HG03139 (cell line): ENCODE measurements around the gene METRNL.

Experiments used
- ATAC-seq: cut with Tn5 transposase; IDR thresholded peaks from one replicate; pipeline ENCODE4 v1.9.1; 2021; ENCODE audit not compliant: unreplicated experiment

Gene METRNL

GRCh38 chr17:83103943-83104311, 24.5 kb downstream of the METRNL start:
- ATAC-seq, result no peak

- no peak for ATAC-seq
These were observed 25.4 kb downstream of the METRNL start for GRCh38 chr17:83104577-83105505.

DNA sequence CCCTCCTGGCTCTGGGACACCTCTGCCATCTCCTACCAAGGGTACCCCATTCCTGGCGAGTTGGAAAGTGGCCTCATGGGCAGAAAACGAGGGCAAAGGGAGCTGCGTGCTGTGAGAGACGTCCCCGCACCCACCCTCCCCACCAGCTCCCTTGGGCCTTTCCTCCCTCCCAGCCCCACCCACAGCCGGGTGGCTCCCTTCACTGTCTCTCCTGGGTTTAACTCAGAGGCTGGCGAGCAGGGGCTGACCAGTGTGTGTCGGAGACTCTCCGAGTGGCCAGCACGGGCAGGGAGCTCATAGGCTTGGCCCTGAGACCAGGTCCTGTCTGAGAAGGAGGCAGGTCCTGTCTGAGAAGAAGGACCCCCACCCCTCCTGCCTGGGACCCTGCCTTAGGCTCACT, 26.1 kb downstream of the METRNL start:
- no peak for ATAC-seq

- no peak for ATAC-seq
These were observed 26.7 kb downstream of the METRNL start for GRCh38 chr17:83106056-83106588.

DNA sequence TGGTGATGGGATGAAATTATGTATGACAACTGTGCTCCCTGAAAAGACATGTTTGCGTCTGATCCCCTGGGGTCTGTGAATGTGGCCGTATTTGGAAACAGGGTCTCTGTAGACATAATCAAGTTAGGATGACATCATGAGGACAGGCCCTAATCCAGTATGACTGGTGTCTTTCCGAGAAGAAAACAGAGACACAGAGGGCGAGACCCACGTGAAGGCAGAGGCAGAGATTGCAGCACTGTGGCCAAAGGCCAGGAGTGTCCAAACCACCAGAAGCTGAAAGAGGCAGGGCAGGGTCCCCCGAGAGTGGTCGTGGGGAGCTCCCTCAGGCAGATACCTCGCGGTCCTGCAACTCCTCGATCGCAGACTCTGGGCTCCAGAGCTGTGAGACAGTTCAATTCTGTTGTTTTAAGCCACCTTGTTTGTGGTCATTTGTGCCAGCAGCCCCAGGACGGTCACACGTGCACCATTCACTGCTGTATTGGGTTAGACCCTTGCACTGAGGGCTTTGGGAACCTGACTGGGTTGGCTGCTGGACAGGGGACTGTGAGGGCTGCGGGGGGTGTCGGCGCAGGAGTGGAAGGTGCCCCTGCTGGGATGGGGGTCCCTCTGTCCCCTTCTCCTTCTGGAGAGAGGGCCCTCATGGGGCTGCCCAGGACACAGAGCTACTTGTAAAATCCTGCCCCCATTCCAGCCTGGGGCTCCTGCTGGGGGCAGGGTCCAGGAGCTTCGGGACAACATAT, 27.7 kb downstream of the METRNL start:
- no peak for ATAC-seq

DNA sequence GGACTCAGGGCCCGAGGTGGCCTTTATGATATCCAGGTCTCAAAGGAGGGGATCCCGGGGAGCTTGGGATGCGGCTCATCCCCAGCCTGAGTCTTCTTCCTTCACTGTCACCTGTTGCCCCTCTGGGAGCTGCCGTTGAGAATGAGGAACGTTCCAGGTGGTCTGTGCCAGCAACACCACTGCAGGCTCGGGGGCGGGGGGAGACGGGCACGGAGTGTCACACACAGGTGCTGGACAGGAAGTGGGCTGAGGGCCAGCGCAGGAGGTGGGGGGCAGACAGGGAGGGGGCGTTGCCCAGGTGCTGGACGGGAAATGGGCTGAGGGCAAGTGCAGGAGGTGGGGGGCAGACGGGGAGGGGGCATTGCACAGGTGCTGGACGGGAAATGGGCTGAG, 28.2 kb downstream of the METRNL start:
- ATAC-seq, result no peak

GRCh38 chr17:83108709-83109108, 29.3 kb downstream of the METRNL start:
- no peak for ATAC-seq

DNA sequence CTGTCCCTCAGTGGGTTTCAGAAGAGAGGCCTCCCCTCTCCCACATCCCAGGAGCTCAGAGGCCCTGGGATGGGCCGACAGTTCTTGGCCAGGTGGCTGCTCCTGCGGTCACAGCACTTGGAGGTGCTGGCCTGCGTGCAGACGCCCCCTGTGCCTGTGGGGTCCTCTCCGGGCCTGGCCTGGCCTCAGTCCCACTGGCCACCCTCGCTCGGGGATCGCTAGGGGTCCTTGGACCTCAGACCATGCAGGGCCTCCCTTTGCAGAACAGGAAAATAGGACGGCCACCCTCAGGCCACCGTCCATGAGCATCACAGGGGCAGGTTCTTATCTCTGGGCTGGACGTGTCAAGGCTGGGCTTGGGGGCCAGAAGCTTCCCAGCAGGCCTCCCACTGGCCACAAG, 30.0 kb downstream of the METRNL start:
- ATAC-seq, result no peak

DNA sequence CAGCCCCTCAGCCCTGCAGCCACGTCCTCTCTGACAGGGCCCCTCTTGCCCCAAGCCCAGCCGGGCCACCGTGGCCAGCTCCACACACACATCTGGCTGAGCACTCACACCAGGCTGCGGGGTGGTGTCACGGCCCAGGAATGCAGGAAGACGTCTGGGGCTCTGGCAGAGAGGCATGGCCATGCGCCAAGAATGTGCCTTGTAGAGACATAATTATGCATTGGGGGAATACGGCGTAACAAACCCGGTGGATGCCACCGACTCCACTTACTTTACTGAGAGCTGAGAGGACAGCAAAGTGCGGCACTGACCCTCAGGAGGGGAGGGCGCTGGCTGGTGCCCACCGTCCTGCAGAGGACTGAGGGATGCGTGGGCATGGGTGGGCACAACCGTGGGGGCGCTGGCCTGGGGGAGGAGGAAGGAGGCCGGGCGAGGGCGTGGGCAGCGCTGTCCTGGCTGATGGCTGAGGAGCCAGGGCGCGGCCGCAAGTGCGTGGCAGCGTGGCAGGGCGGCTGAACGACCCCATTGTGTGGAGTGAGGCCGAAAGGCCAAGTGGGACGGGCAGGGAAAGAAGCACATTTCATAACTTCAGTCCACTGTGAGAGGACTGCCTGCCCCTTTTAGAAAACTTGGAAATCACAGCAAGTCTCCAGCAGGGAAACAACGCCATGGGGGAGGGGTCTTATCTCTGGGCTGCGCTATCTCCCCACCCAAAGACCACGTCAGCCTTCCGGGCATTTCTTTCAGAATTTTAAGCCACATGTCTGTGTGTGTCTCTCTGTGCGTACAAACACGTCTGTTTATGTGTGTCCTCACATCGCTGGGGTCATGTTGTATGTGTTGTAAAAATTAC, 30.6 kb downstream of the METRNL start:
- no peak for ATAC-seq

DNA sequence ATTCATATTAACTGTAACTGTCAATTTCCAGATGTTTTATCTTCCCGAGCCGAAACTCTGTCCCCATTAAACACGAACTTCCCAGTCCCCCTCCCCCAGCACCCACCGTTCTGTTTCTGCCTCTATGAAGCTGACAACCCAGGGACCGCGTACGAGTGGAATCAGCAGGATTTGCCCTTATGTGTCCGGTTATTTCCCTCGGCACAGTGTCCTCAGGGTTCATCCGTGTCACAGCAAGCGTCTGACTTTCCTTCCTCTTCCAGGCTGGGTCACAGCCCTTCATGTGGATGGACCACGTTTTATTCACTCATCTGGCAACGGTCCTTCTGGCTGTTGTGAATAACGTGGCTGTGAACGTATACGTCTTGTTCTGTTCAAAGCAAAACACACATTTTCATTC, 31.3 kb downstream of the METRNL start:
- ATAC-seq, result no peak

DNA sequence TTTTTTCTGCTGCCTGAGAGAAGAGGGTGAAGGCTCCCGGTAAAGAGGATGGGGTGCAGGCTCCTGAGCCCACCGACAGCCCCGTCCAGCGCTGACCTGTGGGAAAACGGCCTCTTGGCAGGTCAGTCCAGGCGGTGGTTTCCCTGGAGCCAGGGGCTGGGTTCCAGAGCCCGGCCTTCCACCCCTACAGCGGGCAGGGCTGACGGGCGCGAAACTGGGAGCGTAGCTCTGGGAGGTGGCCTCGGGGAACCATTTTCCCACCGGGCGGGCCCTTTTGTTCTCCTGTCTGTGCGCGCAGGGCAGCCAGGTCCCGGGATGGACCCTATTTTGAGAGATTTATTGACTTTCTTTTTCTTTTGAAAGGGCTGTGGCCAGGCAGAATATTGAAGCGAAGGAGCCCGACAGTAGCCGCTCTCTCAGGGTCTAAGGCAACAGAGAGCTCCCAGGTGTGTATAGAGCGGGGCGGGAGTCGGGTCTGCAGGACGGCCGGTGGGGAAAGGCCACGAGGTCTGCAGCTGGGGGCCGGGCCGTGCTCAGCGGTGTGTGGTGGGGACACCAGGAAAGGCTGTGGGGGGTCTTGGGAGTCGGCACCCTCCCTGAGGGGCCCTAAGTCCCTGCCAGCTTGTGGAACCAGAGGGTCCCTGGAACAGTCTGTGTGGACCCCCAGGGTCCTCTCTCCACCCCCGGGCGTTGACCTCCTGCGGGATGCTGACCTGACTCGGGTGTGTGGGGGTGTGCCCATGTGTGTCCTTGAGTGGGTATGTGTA, 32.3 kb downstream of the METRNL start:
- ATAC-seq, result no peak

DNA sequence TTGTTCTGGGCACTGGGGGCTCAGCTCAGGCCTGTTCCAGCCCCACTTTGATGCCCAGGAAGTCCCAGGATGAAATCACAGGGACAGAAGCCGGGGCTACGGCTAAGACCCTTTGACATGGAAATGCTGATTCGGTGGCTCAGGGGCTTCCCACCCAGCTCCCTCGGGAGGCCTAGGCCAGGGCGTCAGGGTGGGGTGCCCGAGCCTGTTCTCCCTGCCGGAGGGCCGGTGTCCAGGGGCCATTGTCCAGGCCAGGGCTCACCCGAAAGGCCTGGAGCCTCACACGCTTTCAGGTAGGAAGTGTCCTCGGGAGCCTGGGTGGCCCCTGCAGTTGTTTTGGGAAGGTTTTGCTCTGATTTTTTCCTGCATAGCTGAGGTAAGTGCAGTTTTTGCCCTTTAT, 34.0 kb downstream of the METRNL start:
- ATAC-seq, result no peak

GRCh38 chr17:83113792-83114191, 34.4 kb downstream of the METRNL start:
- ATAC-seq, result no peak

GRCh38 chr17:83114706-83115105, 35.3 kb downstream of the METRNL start:
- no peak for ATAC-seq

DNA sequence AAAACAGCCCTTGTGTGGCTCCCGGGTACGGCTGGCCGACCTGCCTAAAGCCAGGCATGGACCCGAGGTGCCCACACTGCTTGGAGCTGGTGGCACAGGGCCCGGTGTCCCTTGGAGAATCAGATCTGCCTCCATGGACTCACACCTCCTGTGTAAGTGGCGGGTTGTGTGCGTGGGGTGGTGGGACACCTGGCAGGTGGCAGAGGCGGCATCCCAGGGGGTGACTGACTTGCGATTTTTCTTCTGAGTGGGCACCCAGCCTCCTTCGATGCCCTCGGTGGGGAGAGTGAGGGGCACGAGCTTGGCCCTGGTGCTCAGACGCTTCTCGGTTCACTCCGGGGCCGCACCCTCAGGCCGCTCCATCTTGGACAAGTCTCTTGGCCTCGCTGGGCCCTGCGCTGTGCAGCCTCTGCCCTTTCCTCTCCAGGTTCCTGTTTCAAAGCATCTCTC, 35.8 kb downstream of the METRNL start:
- ATAC-seq, result no peak

DNA sequence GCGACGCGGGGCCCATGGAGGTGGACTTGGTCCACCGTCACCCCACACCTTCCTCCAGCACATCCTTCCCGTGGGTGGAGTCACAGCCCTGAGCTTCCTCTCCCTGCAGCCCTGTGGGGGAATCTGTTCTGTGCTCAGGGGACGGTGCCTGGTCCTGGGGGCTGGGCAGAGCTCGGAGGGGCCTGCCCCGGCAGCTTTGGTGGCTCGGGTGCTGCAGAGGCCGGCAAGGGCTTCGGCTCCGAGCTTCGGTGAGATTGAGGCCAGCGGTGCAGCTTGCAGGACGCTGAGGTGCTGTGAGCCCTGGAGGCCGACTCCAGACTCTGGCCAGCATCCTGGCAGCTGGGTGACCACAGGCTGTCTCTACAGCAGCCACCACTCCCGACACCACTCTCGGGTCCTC, 36.4 kb downstream of the METRNL start:
- ATAC-seq, result no peak

- no peak for ATAC-seq
These were observed 36.9 kb downstream of the METRNL start for GRCh38 chr17:83116311-83116771.

DNA sequence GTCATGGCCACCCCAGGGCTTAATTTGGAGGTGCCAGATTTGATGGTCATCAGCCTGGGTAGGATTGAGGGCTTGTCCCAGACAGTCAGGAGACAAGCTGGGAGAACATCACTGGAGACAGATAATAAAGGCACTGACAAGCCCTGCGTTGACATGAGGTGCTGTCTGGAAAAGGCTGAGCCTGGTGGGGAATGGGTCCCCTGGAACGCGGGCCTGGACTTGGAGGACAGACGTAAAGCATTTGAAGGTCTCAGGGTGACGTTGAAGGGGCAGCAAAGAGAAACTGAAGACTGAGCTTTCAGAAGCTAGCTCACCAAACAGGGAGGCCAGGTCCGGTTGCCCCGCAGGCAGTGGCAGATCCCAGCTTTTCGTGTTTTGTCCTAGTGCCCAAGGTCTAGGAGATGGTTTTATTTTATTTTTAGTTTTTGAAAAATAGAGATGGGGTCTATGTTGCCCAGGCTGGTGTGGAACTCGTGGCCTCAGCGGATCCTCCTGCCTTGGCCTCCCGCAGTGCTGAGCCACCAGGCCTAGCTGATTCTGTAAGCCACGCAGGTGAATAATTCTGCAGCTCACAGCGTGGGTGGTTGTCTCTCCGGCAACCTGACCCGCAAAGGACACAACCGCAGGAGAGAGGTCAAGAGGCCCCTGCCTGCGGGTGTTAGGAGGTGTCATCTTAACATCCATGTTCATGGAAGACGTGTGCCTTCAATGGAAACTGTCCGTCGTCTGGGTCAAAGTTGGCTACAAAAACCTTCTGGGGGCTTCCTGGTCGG, 37.6 kb downstream of the METRNL start:
- ATAC-seq, result no peak

DNA sequence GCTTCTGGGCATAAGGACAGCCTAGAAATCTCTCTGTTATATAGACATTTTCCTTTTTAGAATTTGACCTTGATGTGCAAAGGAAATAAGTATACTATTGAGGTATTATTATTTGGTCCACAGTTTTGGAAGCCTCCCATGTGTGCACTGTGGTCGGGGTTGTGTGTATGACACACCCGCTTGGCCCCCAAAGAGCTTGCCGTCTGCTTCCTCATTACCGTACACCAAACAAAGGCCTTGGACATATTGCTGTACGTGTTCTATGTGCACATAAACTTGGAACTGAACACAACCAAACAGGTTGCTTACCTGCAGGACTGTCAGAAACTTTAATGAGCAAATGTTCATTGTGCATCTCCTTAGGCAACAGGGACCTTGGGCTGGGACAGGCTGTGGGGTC, 38.2 kb downstream of the METRNL start:
- ATAC-seq, result no peak
